Naive thymus-derived CD4-positive, alpha-beta T cell (primary cell): ENCODE measurements around the gene ING3. TPM values are rescaled to one million over a fixed set of nuclear protein-coding genes. Genes with fewer than 3 reads are reported as not detected.
A peak's percentile ranks its signal among the peaks of the same experiment; 100 is the strongest.
"Not testable (repeated sequence)": the region's sequence is repeated elsewhere in the genome, so short reads cannot be mapped to it uniquely, and the experiment has no call there.

Experiments used
- ATAC-seq: fragments of 150-1000 bp; cut with Tn5 transposase; 2 replicates; pipeline ENCODE4 v1.10.0; 2021; ENCODE audit warnings: mild to moderate bottlenecking, moderate library complexity
- CTCF ChIA-PET: fragments of 350-600 bp; sonication (Branson Sonifier 250); formaldehyde crosslinking; loops from one replicate; lab custom pipeline; 2021; ENCODE audit warnings: antibody characterized with exemption; lab: Charles Lee
- POLR2A ChIA-PET: fragments of 350-600 bp; sonication (Branson Sonifier 250); formaldehyde crosslinking; loops from one replicate; lab custom pipeline; 2021; ENCODE audit warnings: antibody characterized with exemption, inconsistent platforms; lab: Charles Lee
- DNase-seq, 9 donors: peaks; one replicate each; pipeline versions ENCODE4 v3.0.0 to v3.0.0-alpha.2; 2020 to 2022; ENCODE audit warnings: mixed read lengths in 1 of 9
- H3K27ac ChIP-seq: one replicate; pipeline ENCODE4 v1.7.0; 2013; ENCODE audit warnings: mild to moderate bottlenecking, low read depth, low read length, moderate library complexity
- H3K27me3 ChIP-seq, 2 donors: one replicate each; pipeline ENCODE4 v1.7.0; 2013; ENCODE audit warnings: low read length in 2 of 2, mild to moderate bottlenecking in 2 of 2, moderate library complexity in 2 of 2; ENCODE audit not compliant: control insufficient read depth in 2 of 2, insufficient read depth in 2 of 2
- H3K36me3 ChIP-seq, 3 experiments: 1 replicate in 2 of 3; 2 replicates in 1 of 3; pipeline ENCODE4 v1.7.0; 2013; ENCODE audit warnings: low read length in 3 of 3, mild to moderate bottlenecking in 3 of 3, moderate library complexity in 1 of 3; ENCODE audit not compliant: insufficient read depth in 3 of 3, control insufficient read depth in 2 of 3
- H3K4me1 ChIP-seq, 2 donors: one replicate each; pipeline ENCODE4 v1.7.0; 2013; ENCODE audit warnings: low read length in 2 of 2, mild to moderate bottlenecking in 2 of 2, moderate library complexity in 1 of 2; ENCODE audit not compliant: control insufficient read depth in 2 of 2, insufficient read depth in 2 of 2
- H3K4me3 ChIP-seq: 2 replicates; pipeline ENCODE4 v1.7.0; 2013; ENCODE audit warnings: mild to moderate bottlenecking, low read length
- H3K9me3 ChIP-seq, 3 experiments: 1 replicate in 2 of 3; 2 replicates in 1 of 3; pipeline ENCODE4 v1.7.0; 2013; ENCODE audit warnings: low read length in 3 of 3; ENCODE audit not compliant: control insufficient read depth in 2 of 3
- H3K27ac Mint-ChIP-seq, 9 donors: one replicate each; pipeline ENCODE4 v1.8.0; 2020 to 2022; ENCODE audit warnings: mixed read lengths in 9 of 9, mild to moderate bottlenecking in 8 of 9, moderate library complexity in 5 of 9, inconsistent platforms in 2 of 9
- H3K27me3 Mint-ChIP-seq, 5 donors: one replicate each; pipeline ENCODE4 v1.8.0; 2021 to 2022; ENCODE audit warnings: mixed read lengths in 5 of 5, mild to moderate bottlenecking in 1 of 5
- H3K36me3 Mint-ChIP-seq, 5 donors: one replicate each; pipeline ENCODE4 v1.8.0; 2020 to 2022; ENCODE audit warnings: mixed read lengths in 5 of 5, mild to moderate bottlenecking in 3 of 5, inconsistent platforms in 1 of 5
- H3K4me1 Mint-ChIP-seq, 7 donors: one replicate each; pipeline ENCODE4 v1.8.0; 2020 to 2022; ENCODE audit warnings: mixed read lengths in 7 of 7, mild to moderate bottlenecking in 3 of 7, inconsistent platforms in 1 of 7
- H3K4me3 Mint-ChIP-seq, 10 donors: one replicate each; pipeline ENCODE4 v1.8.0; 2020 to 2022; ENCODE audit warnings: mild to moderate bottlenecking in 10 of 10, mixed read lengths in 10 of 10, moderate library complexity in 6 of 10, inconsistent platforms in 2 of 10
- H3K9me3 Mint-ChIP-seq, 11 donors: one replicate each; pipeline ENCODE4 v1.8.0; 2020 to 2022; ENCODE audit warnings: mixed read lengths in 11 of 11, mild to moderate bottlenecking in 4 of 11, inconsistent platforms in 1 of 11, moderate library complexity in 1 of 11
- intact Hi-C, 2 donors: fragments of 100-400 bp; cut with micrococcal nuclease; formaldehyde crosslinking; loops; one replicate each; pipeline ENCODE4 v1.15.1; 2023
- polyA plus RNA-seq, 2 donors: library from polyadenylated mRNA; unstranded; fragments of 300-500 nt; fragmentation: Illumina TruSeq; gene quantifications; one replicate each; pipeline ENCODE4 v1.2.3, GENCODE V29; 2021
- total RNA-seq, 6 experiments: library from RNA in 5 of 6; stranded (reverse) in 5 of 6; gene quantifications; 1 replicate in 5 of 6; 2 replicates in 1 of 6; pipeline ENCODE4 v1.2.3 and lab custom pipeline; 2021 to 2026

The ING3 gene
- total and polyA plus RNA-seq, 7 experiments from 2014 or later = 26.4 to 36.1 (median 29.9) TPM

DNA sequence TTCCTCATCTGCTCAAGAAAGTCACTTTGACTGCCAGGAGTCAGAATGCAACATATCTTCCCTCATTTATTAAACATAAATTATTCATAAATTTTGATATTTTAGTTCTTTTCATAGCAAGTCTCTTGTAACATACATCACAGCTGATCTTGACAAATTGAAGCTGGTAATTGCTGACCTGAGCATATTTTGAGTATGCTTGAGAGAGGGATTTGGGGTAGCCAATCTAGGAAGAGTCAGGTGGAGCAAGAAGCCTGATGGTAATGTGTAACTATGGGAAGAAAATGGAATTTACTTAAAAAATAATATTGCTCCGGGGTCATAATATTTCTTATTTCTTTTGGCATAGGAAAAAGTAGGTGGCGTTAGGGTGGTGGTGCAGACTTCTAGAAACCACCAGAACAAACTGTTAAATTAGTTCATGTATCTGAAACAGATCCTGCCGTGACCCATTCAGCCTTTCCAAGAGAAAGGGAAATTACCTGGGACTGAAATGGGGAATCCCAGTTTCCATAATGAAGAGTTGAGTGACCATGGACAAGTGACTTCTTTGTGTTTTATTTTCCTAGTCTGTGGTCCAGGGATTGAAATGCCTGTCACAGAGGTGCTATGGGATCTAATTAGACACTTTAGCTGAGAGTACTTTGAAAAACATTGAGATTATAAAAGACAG, 50.8 kb downstream of the ING3 start:
- peaks cover 4 to 28% (median 16%) of the 10 kb centered on the region in 5 donors for H3K27me3 Mint-ChIP-seq
- Histone ChIP-seq H3K9me3 (no peaks in the 10 kb centered on the region), H3K27me3 (no peaks in the 10 kb centered on the region), H3K4me3 (no peak overlapping the region), H3K4me1 (peaks cover 0 to 8% of the 10 kb centered on the region in 2 donors), H3K36me3 (no peaks in the 10 kb centered on the region), H3K27ac (no peak overlapping the region)
- peaks cover 0 to 4% (median 0%) of the 10 kb centered on the region in 5 donors for H3K36me3 Mint-ChIP-seq
- no peak for DNase-seq
- intact Hi-C loops = no loop called here
- H3K4me3 Mint-ChIP-seq = no peak overlapping the region
- peaks cover 5 to 34% (median 23%) of the 10 kb centered on the region in 7 donors for H3K4me1 Mint-ChIP-seq
- peaks cover 0 to 2% (median 0%) of the 10 kb centered on the region in 11 donors for H3K9me3 Mint-ChIP-seq
- ChIA-PET POLR2A (no interaction called here), CTCF (interaction anchor here (0.9 kb wide), 1 partner anchor 80 kb away, joined by 3 read pairs; no protein-coding TSS in a partner anchor)
- H3K27ac Mint-ChIP-seq = no peak overlapping the region
- ATAC-seq = no peak

DNA sequence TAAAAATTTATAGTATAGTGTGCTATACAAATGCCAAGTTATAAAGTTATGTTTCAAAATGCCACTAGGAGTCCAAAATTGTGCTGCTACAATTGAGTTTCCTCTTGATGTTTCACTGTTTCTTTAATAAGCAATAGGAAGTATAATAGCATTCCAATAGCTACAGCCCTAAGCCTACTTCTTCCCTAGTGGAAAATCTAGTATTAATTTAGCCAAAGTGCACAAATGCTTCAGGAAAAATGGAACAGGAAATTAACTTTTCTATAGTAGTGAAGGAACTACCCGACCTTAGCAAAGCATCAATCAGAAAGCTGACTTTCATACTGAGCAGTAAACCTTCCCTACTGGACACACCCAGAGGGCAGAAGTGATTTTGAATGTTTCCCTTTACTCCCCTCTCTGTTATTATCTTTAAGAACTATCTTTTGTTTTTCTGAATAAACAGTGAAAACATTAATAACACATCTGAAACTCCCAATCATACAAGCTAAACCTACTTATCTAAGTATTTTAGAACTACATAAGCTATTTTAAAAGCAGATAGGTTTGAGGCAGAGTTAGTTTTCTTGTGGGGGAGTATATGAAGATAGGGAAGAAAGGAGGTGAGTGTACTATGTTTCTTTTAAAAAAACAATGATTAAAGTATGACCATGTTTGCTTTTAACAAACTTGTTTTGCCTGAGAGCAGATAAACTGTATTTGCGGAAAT, 51.6 kb downstream of the ING3 start:
- Histone ChIP-seq H3K4me1 (peaks cover 0 to under 1% of the 10 kb centered on the region in 2 donors), H3K27ac (no peak overlapping the region), H3K4me3 (no peak overlapping the region), H3K36me3 (no peaks in the 10 kb centered on the region), H3K27me3 (no peaks in the 10 kb centered on the region), H3K9me3 (no peaks in the 10 kb centered on the region)
- peaks cover 0 to 2% (median 0%) of the 10 kb centered on the region in 11 donors for H3K9me3 Mint-ChIP-seq
- intact Hi-C loops = no loop called here
- DNase-seq = no peak
- POLR2A ChIA-PET = interaction anchor here (1.7 kb wide), 1 partner anchor 13 kb away, joined by 5 read pairs; no protein-coding TSS in a partner anchor
- H3K4me1 Mint-ChIP-seq = peaks cover 4 to 26% (median 14%) of the 10 kb centered on the region in 7 donors
- no peak overlapping the region for H3K4me3 Mint-ChIP-seq
- CTCF ChIA-PET = interaction anchor here (0.7 kb wide), 1 partner anchor 14 kb away, joined by 3 read pairs; the partner anchor contains the start of gene CPED1
- no peak for ATAC-seq
- H3K27ac Mint-ChIP-seq = no peak overlapping the region
- peaks cover 0 to 4% (median 0%) of the 10 kb centered on the region in 5 donors for H3K36me3 Mint-ChIP-seq
- H3K27me3 Mint-ChIP-seq = peaks cover 8 to 34% (median 17%) of the 10 kb centered on the region in 5 donors

DNA sequence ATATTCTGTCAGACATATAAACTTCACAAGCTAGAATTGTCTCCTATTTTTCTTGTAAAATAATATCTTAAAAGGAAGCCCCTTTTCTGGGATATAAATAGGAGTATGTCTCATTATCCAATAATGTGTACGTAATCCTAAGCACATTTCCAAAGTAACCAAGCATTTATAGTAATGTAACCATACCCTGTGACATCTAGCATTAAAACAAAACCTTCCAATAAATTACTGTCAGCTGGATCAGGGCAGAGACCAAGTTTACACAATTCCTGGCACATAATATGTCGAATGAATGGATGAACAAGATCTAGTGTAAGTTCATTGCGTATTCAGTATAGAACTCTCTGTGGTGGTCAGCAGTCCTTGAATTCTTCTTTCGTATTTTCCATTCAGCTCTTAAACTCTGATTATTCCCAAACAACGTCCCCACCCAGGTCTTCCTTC, 52.2 kb downstream of the ING3 start:
- no peak for DNase-seq
- ATAC-seq = no peak
- H3K9me3 ChIP-seq = no peaks in the 10 kb centered on the region
- H3K4me3 ChIP-seq = no peak overlapping the region
- ChIA-PET CTCF (interaction anchor here (0.7 kb wide), 1 partner anchor 14 kb away, joined by 3 read pairs; the partner anchor contains the start of gene CPED1), POLR2A (interaction anchor here (1.7 kb wide), 1 partner anchor 13 kb away, joined by 5 read pairs; no protein-coding TSS in a partner anchor)
- H3K36me3 ChIP-seq = no peaks in the 10 kb centered on the region
- no peak overlapping the region for H3K27ac Mint-ChIP-seq
- H3K4me1 Mint-ChIP-seq = peaks cover 4 to 24% (median 12%) of the 10 kb centered on the region in 7 donors
- H3K27me3 Mint-ChIP-seq = peaks cover 12 to 38% (median 22%) of the 10 kb centered on the region in 5 donors
- peaks cover 0 to 4% (median 0%) of the 10 kb centered on the region in 5 donors for H3K36me3 Mint-ChIP-seq
- peaks cover 0 to 2% (median 0%) of the 10 kb centered on the region in 11 donors for H3K9me3 Mint-ChIP-seq
- H3K4me1 ChIP-seq = no peaks in the 10 kb centered on the region
- intact Hi-C loops = no loop called here
- H3K4me3 Mint-ChIP-seq = no peak overlapping the region
- no peak overlapping the region for H3K27ac ChIP-seq
- H3K27me3 ChIP-seq = no peaks in the 10 kb centered on the region

DNA sequence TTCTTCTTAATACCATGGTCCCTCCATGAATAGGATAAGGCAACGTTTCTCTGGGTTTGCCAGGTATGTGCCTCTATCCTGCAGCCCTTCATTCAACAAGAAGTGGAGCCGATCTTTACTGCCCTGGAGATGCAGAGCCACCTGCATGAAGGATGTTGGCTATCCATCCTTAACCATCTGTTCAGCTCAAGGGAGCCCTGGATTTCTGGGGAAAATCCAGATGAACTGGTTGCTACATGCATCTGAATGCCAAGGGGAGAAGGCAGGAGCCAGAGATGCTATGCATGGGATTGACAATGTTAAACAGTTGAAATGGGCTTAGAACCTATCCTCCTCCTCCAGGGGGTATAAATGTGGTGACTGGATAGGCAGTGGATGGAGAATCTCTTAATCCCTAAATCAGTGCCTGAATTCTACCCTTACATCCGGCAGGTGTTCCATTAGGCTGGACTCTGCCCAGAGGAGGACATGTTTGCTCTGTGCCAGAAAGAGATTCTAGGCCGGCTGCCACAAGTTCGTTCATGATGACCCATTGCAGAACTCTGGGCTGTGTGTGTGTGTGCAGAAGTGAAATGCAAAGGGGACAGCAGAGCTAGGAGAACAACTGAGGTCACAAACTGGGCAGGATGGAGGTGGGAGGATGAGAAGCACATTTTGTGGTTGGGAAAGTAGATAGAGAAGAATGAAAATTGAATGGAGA, 53.6 kb downstream of the ING3 start:
- Histone ChIP-seq H3K4me1 (no peaks in the 10 kb centered on the region), H3K9me3 (no peaks in the 10 kb centered on the region), H3K27ac (no peak overlapping the region), H3K36me3 (no peaks in the 10 kb centered on the region), H3K27me3 (no peaks in the 10 kb centered on the region), H3K4me3 (no peak overlapping the region)
- ATAC-seq (no peak), DNase-seq (no peak)
- intact Hi-C loops = no loop called here
- peak overlapping the region in 1 of 9 donors; percentile 12 for H3K27ac Mint-ChIP-seq
- H3K27me3 Mint-ChIP-seq = peaks cover 14 to 44% (median 23%) of the 10 kb centered on the region in 5 donors
- no peak overlapping the region for H3K4me3 Mint-ChIP-seq
- ChIA-PET POLR2A (no interaction called here), CTCF (no interaction called here)
- H3K36me3 Mint-ChIP-seq = peaks cover 0 to 4% (median 0%) of the 10 kb centered on the region in 5 donors
- peaks cover 0 to 2% (median 0%) of the 10 kb centered on the region in 11 donors for H3K9me3 Mint-ChIP-seq
- peaks cover 4 to 16% (median 10%) of the 10 kb centered on the region in 7 donors for H3K4me1 Mint-ChIP-seq

DNA sequence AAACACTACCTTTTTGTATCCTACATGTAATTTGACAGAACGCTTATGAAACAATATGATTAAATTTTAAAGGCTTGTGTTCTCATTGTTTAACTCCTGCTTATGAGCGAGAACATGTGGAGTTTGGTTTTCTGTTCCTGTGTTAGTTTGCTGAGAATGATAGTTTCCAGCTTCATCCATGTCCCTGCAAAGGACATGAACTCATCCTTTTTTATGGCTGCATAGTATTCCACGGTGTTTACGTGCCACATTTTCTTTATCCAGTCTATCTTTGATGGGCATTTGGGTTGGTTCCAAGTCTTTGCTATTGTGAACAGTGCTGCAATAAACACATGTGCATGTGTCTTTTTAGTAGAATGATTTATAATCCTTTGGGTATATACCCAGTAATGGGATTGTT, 54.5 kb downstream of the ING3 start:
- CTCF ChIA-PET, intact Hi-C loops, H3K36me3 Mint-ChIP-seq: not testable (repeated sequence)

DNA sequence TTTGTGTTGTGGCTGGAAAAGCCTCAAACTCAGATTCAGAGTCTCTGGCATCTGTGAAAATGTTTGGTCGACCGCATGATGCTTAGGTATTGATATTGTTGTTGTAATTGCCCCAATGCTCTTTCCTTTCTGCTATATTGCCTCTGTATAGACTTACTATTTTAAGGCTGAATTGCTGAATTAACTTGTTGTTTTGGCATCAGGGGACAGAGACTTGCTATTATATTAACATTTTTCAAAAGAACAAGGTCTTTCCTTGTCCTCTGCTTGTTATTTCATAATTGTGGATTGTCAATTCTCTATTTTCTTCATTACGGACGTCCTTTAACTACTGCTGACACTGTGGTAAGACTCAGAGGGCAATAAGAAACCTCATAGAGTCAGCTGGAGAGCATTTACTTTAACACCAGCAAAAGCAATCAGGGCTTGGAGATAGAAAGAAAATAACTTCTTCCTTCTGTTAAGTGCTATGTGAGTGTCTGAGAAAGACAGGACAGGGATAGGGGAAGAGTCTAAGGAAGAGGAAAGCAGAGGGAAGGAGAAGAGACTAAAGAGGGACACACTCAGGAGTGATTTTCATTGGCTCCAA, 55.5 kb downstream of the ING3 start:
- Histone ChIP-seq H3K27ac (no peak overlapping the region), H3K4me1 (no peaks in the 10 kb centered on the region), H3K27me3 (no peaks in the 10 kb centered on the region), H3K36me3 (no peaks in the 10 kb centered on the region), H3K4me3 (no peak overlapping the region), H3K9me3 (no peaks in the 10 kb centered on the region)
- POLR2A ChIA-PET = no interaction called here
- Mint-ChIP-seq H3K4me3 (no peak overlapping the region), H3K27me3 (peaks cover 12 to 43% (median 23%) of the 10 kb centered on the region in 5 donors), H3K4me1 (no peaks in the 10 kb centered on the region), H3K9me3 (peaks cover 0 to 2% (median 0%) of the 10 kb centered on the region in 11 donors), H3K27ac (no peak overlapping the region), H3K36me3 (peaks cover 0 to 4% (median 0%) of the 10 kb centered on the region in 5 donors)
- ATAC-seq = no peak
- CTCF ChIA-PET = no interaction called here
- no peak for DNase-seq
- intact Hi-C loops = no loop called here

More for the DNA sequence above, 54.5 kb downstream of the ING3 start:
- DNase-seq, H3K27ac Mint-ChIP-seq, H3K4me1 Mint-ChIP-seq, H3K4me1 ChIP-seq, H3K27me3 ChIP-seq, H3K36me3 ChIP-seq, H3K4me3 Mint-ChIP-seq, H3K9me3 ChIP-seq, H3K4me3 ChIP-seq, H3K27ac ChIP-seq, H3K9me3 Mint-ChIP-seq, ATAC-seq, POLR2A ChIA-PET: not testable (repeated sequence)
- H3K27me3 Mint-ChIP-seq = peaks cover 13 to 45% (median 23%) of the 10 kb centered on the region in 5 donors
